ENCODE results near the gene APAF1. TPM values are rescaled to one million over a fixed set of nuclear protein-coding genes. Genes with fewer than 3 reads are reported as not detected.

The APAF1 gene
- total RNA-seq, 1 experiment from 2014 or later = 10.1 TPM

GRCh38 chr12:98612696-98613334, 32.3 kb upstream of the APAF1 start:
- no TSS peak for BruUV-seq (replicated peaks)
- no peak overlapping the region for H3K9ac ChIP-seq (ENCODE audit: low read length)
- TF ChIP-seq EZH2 (IDR thresholded peaks at IDR 0.05; ENCODE audit: low read length, unreplicated experiment) (no peak), CTCF (conservative IDR thresholded peaks at IDR 0.05; ENCODE audit: low read depth, low read length) (no peak), EZH2phosphoT487 (IDR thresholded peaks at IDR 0.05; ENCODE audit: borderline replicate concordance, low read length) (no peak)
- DNase-seq (no peak), ATAC-seq (no peak)
- H3K79me2 ChIP-seq (ENCODE audit: low read length) = no peaks in the 10 kb centered on the region
- no peaks in the 10 kb centered on the region for H3K4me1 ChIP-seq (ENCODE audit: insufficient read depth, low read length)
- ChIA-PET CTCF (no interaction called here), POLR2A (ENCODE audit: unreplicated experiment) (interaction anchor here (0.6 kb wide), 1 partner anchor 10 kb away, joined by 3 read pairs; no protein-coding TSS in a partner anchor)
- H3K9me3 ChIP-seq (ENCODE audit: low read length) = no peaks in the 10 kb centered on the region
- intact Hi-C loops (cut with micrococcal nuclease) = no loop called here
- no peak overlapping the region for H2AFZ ChIP-seq (ENCODE audit: low read length)
- no peaks in the 10 kb centered on the region for H3K36me3 ChIP-seq (ENCODE audit: low read depth, low read length)
- no peaks in the 10 kb centered on the region for H3K27me3 ChIP-seq (ENCODE audit: low read length)
- H4K20me1 ChIP-seq (ENCODE audit: low read length) = no peaks in the 10 kb centered on the region
- no peak overlapping the region for H3K4me2 ChIP-seq (ENCODE audit: low read length)
- no peak overlapping the region for H3K27ac ChIP-seq (ENCODE audit: low read length)
- H3F3A ChIP-seq (ENCODE audit: low read length, unreplicated experiment) = no peaks in the 10 kb centered on the region
- no peak overlapping the region for H3K4me3 ChIP-seq (ENCODE audit: low read length)
- H3K9me2 ChIP-seq (replicated peaks; ENCODE audit: low read length) = no peaks in the 10 kb centered on the region

- H4K20me1 ChIP-seq (ENCODE audit: low read length) = no peaks in the 10 kb centered on the region
- H3K4me2 ChIP-seq (ENCODE audit: low read length) = no peak overlapping the region
- H3K27ac ChIP-seq (ENCODE audit: low read length) = no peak overlapping the region
- BruUV-seq (replicated peaks) = no TSS peak
- no peaks in the 10 kb centered on the region for H3K4me1 ChIP-seq (ENCODE audit: insufficient read depth, low read length)
- no peak overlapping the region for H3K4me3 ChIP-seq (ENCODE audit: low read length)
- no peak overlapping the region for H3K9ac ChIP-seq (ENCODE audit: low read length)
- H3K79me2 ChIP-seq (ENCODE audit: low read length) = no peaks in the 10 kb centered on the region
- ChIA-PET POLR2A (ENCODE audit: unreplicated experiment) (no interaction called here), CTCF (no interaction called here)
- no peak overlapping the region for H2AFZ ChIP-seq (ENCODE audit: low read length)
- no peaks in the 10 kb centered on the region for H3K9me3 ChIP-seq (ENCODE audit: low read length)
- no peak for DNase-seq
- TF ChIP-seq EZH2 (IDR thresholded peaks at IDR 0.05; ENCODE audit: low read length, unreplicated experiment) = no peak
- no peak for TF ChIP-seq EZH2phosphoT487 (IDR thresholded peaks at IDR 0.05; ENCODE audit: borderline replicate concordance, low read length)
- TF ChIP-seq CTCF (conservative IDR thresholded peaks at IDR 0.05; ENCODE audit: low read depth, low read length) = no peak
- no peaks in the 10 kb centered on the region for H3F3A ChIP-seq (ENCODE audit: low read length, unreplicated experiment)
- H3K27me3 ChIP-seq (ENCODE audit: low read length) = no peaks in the 10 kb centered on the region
- ATAC-seq = no peak
- no peaks in the 10 kb centered on the region for H3K36me3 ChIP-seq (ENCODE audit: low read depth, low read length)
- intact Hi-C loops (cut with micrococcal nuclease) = no loop called here
- no peaks in the 10 kb centered on the region for H3K9me2 ChIP-seq (replicated peaks; ENCODE audit: low read length)
These were observed 26.1 kb upstream of the APAF1 start for GRCh38 chr12:98618952-98619351.

GRCh38 chr12:98635657-98636323, 9.3 kb upstream of the APAF1 start:
- no TSS peak for BruUV-seq (replicated peaks)

More at GRCh38 chr12:98635657-98636323, 9.3 kb upstream of the APAF1 start:
- DNase-seq (peak; percentile 90), ATAC-seq (peak; percentile 99)
- H3K4me3 ChIP-seq (ENCODE audit: low read length) = no peak overlapping the region; the same call in 1 of the 2 replicates
- TF ChIP-seq EZH2phosphoT487 (IDR thresholded peaks at IDR 0.05; ENCODE audit: borderline replicate concordance, low read length) (no peak), EZH2 (IDR thresholded peaks at IDR 0.05; ENCODE audit: low read length, unreplicated experiment) (no peak), CTCF (conservative IDR thresholded peaks at IDR 0.05; ENCODE audit: low read depth, low read length) (no peak)
- no peaks in the 10 kb centered on the region for H3K9me3 ChIP-seq (ENCODE audit: low read length)
- H3K27ac ChIP-seq (ENCODE audit: low read length) = no peak overlapping the region
- CTCF ChIA-PET = interaction anchor here (0.6 kb wide), 1 partner anchor 18 kb away, joined by 4 read pairs; no protein-coding TSS in a partner anchor
- POLR2A ChIA-PET (ENCODE audit: unreplicated experiment) = no interaction called here
- no peaks in the 10 kb centered on the region for H4K20me1 ChIP-seq (ENCODE audit: low read length)
- intact Hi-C loops (cut with micrococcal nuclease) = loop anchor here (1.0 kb wide), 1 partner anchor 10 kb away; the partner anchor contains the start of gene APAF1
- H3K4me1 ChIP-seq (ENCODE audit: insufficient read depth, low read length) = peaks cover 21% of the 10 kb centered on the region
- peak overlapping the region; percentile 59 for H3K4me2 ChIP-seq (ENCODE audit: low read length)
- peaks cover 5% of the 10 kb centered on the region; the same call in 1 of the 2 replicates for H3K79me2 ChIP-seq (ENCODE audit: low read length)
- H3K27me3 ChIP-seq (ENCODE audit: low read length) = no peaks in the 10 kb centered on the region
- no peak overlapping the region for H3K9ac ChIP-seq (ENCODE audit: low read length)
- 0 out of 2 replicates have a peak, but pooled peaks cover 2% of the 10 kb centered on the region for H3K36me3 ChIP-seq (ENCODE audit: low read depth, low read length)
- no peaks in the 10 kb centered on the region for H3F3A ChIP-seq (ENCODE audit: low read length, unreplicated experiment)
- no peak overlapping the region for H2AFZ ChIP-seq (ENCODE audit: low read length)
- H3K9me2 ChIP-seq (replicated peaks; ENCODE audit: low read length) = no peaks in the 10 kb centered on the region
